Measurements from ENCODE around the gene EHD2.

DNA sequence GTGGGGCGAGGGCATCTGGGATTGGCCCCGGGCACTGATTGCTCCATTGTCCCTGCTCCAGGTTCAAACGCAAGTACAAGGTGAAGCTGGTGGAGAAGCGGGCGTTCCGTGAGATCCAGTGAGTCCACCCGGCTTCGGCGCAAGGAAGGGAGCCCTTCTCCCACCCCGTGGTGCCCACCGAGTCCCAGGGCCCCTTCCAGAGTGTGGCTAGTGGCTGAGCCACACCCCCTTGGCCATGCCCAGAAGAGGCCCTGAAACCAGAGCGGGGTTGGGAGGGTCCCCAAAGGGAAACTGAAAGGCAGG, 43.4 kb downstream of the EHD2 start:
- TF ChIP-seq, protein P1, sequence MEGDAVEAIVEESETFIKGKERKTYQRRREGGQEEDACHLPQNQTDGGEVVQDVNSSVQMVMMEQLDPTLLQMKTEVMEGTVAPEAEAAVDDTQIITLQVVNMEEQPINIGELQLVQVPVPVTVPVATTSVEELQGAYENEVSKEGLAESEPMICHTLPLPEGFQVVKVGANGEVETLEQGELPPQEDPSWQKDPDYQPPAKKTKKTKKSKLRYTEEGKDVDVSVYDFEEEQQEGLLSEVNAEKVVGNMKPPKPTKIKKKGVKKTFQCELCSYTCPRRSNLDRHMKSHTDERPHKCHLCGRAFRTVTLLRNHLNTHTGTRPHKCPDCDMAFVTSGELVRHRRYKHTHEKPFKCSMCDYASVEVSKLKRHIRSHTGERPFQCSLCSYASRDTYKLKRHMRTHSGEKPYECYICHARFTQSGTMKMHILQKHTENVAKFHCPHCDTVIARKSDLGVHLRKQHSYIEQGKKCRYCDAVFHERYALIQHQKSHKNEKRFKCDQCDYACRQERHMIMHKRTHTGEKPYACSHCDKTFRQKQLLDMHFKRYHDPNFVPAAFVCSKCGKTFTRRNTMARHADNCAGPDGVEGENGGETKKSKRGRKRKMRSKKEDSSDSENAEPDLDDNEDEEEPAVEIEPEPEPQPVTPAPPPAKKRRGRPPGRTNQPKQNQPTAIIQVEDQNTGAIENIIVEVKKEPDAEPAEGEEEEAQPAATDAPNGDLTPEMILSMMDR (conservative IDR thresholded peaks at IDR 0.05; ENCODE audit: low read depth, low read length) = no peak
- no peak for TF ChIP-seq EZH2 (IDR thresholded peaks at IDR 0.05; ENCODE audit: borderline replicate concordance, low read depth, low read length, poor library complexity, severe bottlenecking)

Data from A673 (cell line).